ENCODE results near the gene LVRN.
A peak's percentile ranks its signal among the peaks of the same experiment; 100 is the strongest.

LVRN gene

GRCh38 chr5:116032094-116032517 is 69.8 kb downstream of the LVRN start, which contains the start of gene ARL14EPL:
TSS of gene ARL14EPL (plus strand) at chr5:116032472. CDS start at chr5:116051466, 18,994 bp downstream.
- DNase-seq, result peak; percentile 74

- DNase-seq, result no peak
Observed at GRCh38 chr5:116032991-116033390, 70.7 kb downstream of the LVRN start.

- no peak for DNase-seq
Observed at GRCh38 chr5:116035123-116035522, 72.8 kb downstream of the LVRN start.

GRCh38 chr5:116037236-116037822 is 75.1 kb downstream of the LVRN start:
- DNase-seq, result no peak

GRCh38 chr5:116038817-116039216 is 76.5 kb downstream of the LVRN start:
- DNase-seq, result no peak

- DNase-seq, result no peak
Observed at GRCh38 chr5:116042375-116042774, 80.1 kb downstream of the LVRN start.

GRCh38 chr5:116044073-116044472 is 81.8 kb downstream of the LVRN start:
- no peak for DNase-seq

GRCh38 chr5:116045821-116046220 is 83.5 kb downstream of the LVRN start:
- DNase-seq, result no peak

- DNase-seq, result no peak
Observed at GRCh38 chr5:116046261-116046660, 84.0 kb downstream of the LVRN start.

GRCh38 chr5:116046823-116047222 is 84.5 kb downstream of the LVRN start:
- no peak for DNase-seq

GRCh38 chr5:116058346-116058936 is 96.2 kb downstream of the LVRN start:
- no peak for DNase-seq

- DNase-seq, result no peak
Observed at GRCh38 chr5:116062352-116062751, 100.1 kb downstream of the LVRN start.

GRCh38 chr5:116063950-116064349 is 101.7 kb downstream of the LVRN start:
- DNase-seq, result no peak

GRCh38 chr5:116068028-116068632 is 105.9 kb downstream of the LVRN start:
- peak; percentile 50 for DNase-seq

- no peak for DNase-seq
Observed at GRCh38 chr5:116071211-116071610, 108.9 kb downstream of the LVRN start.

- no peak for DNase-seq
Observed at GRCh38 chr5:116075191-116075831, 113.0 kb downstream of the LVRN start.

GRCh38 chr5:116076496-116076895 is 114.2 kb downstream of the LVRN start:
- DNase-seq, result no peak

Measured in fibroblast of skin of right quadriceps (primary cell).